Hepatocyte (in vitro differentiated cells): Measurements from ENCODE around the gene TUBG1.
"Not testable (repeated sequence)": the region's sequence is repeated elsewhere in the genome, so short reads cannot be mapped to it uniquely, and the experiment has no call there.

Experiments used
- EZH2phosphoT487 ChIP-seq: fragments of 200-600 bp; sonication (generic); IDR thresholded peaks from one replicate; pipeline ENCODE4 v1.6.1; 2018; ENCODE audit warnings: antibody characterized with exemption, mild to moderate bottlenecking, low read depth, moderate library complexity; ENCODE audit not compliant: unreplicated experiment, severe bottlenecking
- TF ChIP-seq, protein P1 (sequence below): fragments of 200-600 bp; sonication (generic); IDR thresholded peaks from 2 replicates; pipeline ENCODE4 v1.5.1; 2016; ENCODE audit warnings: antibody characterized with exemption, mild to moderate bottlenecking; ENCODE audit not compliant: poor library complexity

DNA sequence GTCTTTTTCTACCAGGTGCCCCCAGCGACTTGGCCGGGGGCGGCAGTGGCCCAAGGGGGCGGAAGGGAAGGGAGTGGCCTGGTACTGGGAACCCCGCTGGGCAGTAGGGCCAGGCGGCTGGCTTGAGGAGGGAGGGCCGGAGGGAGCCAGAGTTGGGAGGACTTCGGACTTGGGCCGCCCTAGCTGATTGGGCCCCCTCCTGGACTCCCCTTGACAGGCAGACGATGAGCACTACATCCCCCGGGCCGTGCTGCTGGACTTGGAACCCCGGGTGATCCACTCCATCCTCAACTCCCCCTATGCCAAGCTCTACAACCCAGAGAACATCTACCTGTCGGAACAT is 50.4 kb downstream of the TUBG1 start:
- TF ChIP-seq EZH2phosphoT487 = not testable (repeated sequence)
- TF ChIP-seq, protein P1, sequence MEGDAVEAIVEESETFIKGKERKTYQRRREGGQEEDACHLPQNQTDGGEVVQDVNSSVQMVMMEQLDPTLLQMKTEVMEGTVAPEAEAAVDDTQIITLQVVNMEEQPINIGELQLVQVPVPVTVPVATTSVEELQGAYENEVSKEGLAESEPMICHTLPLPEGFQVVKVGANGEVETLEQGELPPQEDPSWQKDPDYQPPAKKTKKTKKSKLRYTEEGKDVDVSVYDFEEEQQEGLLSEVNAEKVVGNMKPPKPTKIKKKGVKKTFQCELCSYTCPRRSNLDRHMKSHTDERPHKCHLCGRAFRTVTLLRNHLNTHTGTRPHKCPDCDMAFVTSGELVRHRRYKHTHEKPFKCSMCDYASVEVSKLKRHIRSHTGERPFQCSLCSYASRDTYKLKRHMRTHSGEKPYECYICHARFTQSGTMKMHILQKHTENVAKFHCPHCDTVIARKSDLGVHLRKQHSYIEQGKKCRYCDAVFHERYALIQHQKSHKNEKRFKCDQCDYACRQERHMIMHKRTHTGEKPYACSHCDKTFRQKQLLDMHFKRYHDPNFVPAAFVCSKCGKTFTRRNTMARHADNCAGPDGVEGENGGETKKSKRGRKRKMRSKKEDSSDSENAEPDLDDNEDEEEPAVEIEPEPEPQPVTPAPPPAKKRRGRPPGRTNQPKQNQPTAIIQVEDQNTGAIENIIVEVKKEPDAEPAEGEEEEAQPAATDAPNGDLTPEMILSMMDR = not testable (repeated sequence)
